Left lung (tissue), 10 donors: ENCODE measurements around the gene ESYT1. TPM values are rescaled to one million over a fixed set of nuclear protein-coding genes. Genes with fewer than 3 reads are reported as not detected.
A peak's percentile ranks its signal among the peaks of the same experiment; 100 is the strongest.

ENCODE experiments used
- ATAC-seq: fragments of 200-7000 bp; cut with Tn5 transposase; one replicate; pipeline ENCODE4 v1.9.1; 2020; ENCODE audit warnings: moderate library complexity
- DNase-seq, 4 donors: peaks; one replicate each; pipeline ENCODE4 v3.0.0-alpha.2; 2013 to 2020
- H3K27ac ChIP-seq, 2 donors: fragments of 200-600 bp; sonication (generic) in 1 of 2; one replicate each; pipeline versions ENCODE4 v1.5.0 to v1.8.0; 2020 to 2021
- H3K27me3 ChIP-seq, 2 donors: fragments of 200-600 bp; sonication (generic) in 1 of 2; one replicate each; pipeline versions ENCODE4 v1.5.0 to v1.8.0; 2020 to 2021
- H3K36me3 ChIP-seq, 2 donors: fragments of 200-600 bp; sonication (generic) in 1 of 2; one replicate each; pipeline versions ENCODE4 v1.5.0 to v1.8.0; 2020 to 2021
- H3K4me1 ChIP-seq, 2 donors: fragments of 200-600 bp; one replicate each; pipeline ENCODE4 v1.8.0; 2021
- H3K4me3 ChIP-seq, 2 donors: fragments of 200-600 bp; sonication (generic) in 1 of 2; one replicate each; pipeline versions ENCODE4 v1.5.0 to v1.8.0; 2020 to 2021; ENCODE audit warnings: mild to moderate bottlenecking in 1 of 2
- H3K9me3 ChIP-seq, 2 donors: fragments of 200-600 bp; sonication (generic) in 1 of 2; one replicate each; pipeline versions ENCODE4 v1.5.0 to v1.8.0; 2020 to 2021
- intact Hi-C, 2 donors: fragments of 100-400 bp; cut with DNase I; formaldehyde crosslinking; loops; one replicate each; pipeline versions ENCODE4 v1.11.2 to v1.14.2; 2022
- polyA plus RNA-seq, 6 donors: library from polyadenylated mRNA; unstranded; fragments of 120-200 nt; gene quantifications; one replicate each; pipeline ENCODE4 v1.2.1, GENCODE V29; 2013; ENCODE audit not compliant: insufficient read length in 6 of 6
- total RNA-seq, 2 donors: library from RNA; stranded (reverse); fragmentation: NEBNext Ultra II Directional; extraction: Animal tissue kit (Norgen Biotek cat#: 25700); gene quantifications; one replicate each; pipeline ENCODE4 v1.2.1, GENCODE V29; 2021
- TF ChIP-seq, protein P1 (sequence below), 2 donors: fragments of 200-600 bp; sonication (generic) in 1 of 2; IDR thresholded peaks; one replicate each; pipeline versions ENCODE4 v1.5.0 to v1.8.0; 2021; ENCODE audit warnings: antibody characterized with exemption in 2 of 2
- donor health status: DM: no; HTN: yes; CAD: no.
- donor health status: DM: no; HTN: no; CAD: no.

The ESYT1 gene
- total and polyA plus RNA-seq, 8 donors = 80.9 to 116 (median 91.9) TPM

DNA sequence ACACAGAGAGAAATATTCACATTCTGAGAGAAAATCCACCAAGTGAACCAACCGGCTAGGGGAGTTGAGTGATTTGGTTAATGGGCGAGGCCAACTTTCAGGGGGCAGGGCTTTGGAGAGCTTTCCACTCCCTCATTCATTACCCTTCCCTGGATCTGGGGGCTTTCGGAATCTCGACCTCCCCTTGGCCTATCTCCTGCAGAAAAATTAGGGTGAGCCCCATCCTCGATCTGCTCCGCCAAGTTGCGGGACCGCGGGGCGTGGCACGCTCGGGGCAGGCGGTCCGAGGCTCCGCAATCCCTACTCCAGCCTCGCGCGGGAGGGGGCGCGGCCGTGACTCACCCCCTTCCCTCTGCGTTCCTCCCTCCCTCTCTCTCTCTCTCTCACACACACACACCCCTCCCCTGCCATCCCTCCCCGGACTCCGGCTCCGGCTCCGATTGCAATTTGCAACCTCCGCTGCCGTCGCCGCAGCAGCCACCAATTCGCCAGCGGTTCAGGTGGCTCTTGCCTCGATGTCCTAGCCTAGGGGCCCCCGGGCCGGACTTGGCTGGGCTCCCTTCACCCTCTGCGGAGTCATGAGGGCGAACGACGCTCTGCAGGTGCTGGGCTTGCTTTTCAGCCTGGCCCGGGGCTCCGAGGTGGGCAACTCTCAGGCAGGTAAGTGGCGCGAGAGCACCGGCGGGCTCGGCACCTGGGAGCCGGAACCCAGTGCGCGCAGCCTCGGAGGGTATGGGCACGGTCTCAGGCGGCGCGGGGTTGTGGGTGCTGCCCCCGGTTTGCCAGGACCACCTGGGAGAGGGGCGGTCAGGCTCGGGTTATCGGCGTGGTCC, 48.1 kb upstream of the ESYT1 start, which contains the start of gene ERBB3:
ERBB3 (plus strand) TSS at position 443 of the 833 bp plus-strand sequence; CDS start at position 579, 136 bp downstream.
- peak; percentile 92 for ATAC-seq
- DNase-seq = peak; percentile 63 to 93 (median 84)
- peak within 1 kb of the TSS; percentile 82 to 85 for H3K27ac ChIP-seq
- TF ChIP-seq, protein P1, sequence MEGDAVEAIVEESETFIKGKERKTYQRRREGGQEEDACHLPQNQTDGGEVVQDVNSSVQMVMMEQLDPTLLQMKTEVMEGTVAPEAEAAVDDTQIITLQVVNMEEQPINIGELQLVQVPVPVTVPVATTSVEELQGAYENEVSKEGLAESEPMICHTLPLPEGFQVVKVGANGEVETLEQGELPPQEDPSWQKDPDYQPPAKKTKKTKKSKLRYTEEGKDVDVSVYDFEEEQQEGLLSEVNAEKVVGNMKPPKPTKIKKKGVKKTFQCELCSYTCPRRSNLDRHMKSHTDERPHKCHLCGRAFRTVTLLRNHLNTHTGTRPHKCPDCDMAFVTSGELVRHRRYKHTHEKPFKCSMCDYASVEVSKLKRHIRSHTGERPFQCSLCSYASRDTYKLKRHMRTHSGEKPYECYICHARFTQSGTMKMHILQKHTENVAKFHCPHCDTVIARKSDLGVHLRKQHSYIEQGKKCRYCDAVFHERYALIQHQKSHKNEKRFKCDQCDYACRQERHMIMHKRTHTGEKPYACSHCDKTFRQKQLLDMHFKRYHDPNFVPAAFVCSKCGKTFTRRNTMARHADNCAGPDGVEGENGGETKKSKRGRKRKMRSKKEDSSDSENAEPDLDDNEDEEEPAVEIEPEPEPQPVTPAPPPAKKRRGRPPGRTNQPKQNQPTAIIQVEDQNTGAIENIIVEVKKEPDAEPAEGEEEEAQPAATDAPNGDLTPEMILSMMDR (IDR thresholded peaks at IDR 0.05) = no peak
- no peaks in the 10 kb centered on the region for H3K9me3 ChIP-seq
- intact Hi-C loops = no loop called here
- H3K27me3 ChIP-seq = peaks cover 0 to 44% of the 10 kb centered on the region in 2 donors
- H3K36me3 ChIP-seq = no peaks in the 10 kb centered on the region
- H3K4me3 ChIP-seq = peak within 1 kb of the TSS; percentile 41 to 55
- peaks cover 0 to 25% of the 10 kb centered on the region in 2 donors for H3K4me1 ChIP-seq

DNA sequence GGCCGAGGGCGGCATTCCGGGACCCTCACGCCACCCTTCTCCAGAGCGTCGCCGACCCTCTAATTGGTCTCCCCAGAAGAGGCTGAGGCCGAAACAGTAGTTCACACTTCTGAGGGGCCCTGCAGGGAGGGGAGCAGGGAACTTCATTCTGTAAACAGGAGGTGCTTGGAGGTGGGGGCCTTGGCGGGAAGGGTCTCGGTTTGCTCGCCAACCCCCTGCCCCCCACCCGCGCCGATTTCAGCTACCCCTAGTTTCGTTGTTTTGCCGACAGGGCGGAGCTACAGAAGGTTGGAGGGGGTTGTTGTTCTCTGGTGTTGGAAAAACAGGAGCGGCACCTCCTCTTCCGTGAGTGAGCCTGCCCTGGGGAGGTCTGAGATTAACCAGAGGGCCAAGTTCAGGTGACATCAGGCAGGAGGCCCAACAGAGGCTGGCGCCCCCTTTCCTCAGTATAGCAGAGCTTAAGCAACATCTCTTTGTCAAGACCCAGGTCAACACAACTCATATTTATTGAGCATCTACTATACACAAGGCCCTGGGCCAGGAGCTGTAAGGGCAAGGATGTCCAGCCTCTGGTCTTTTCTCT, 47.4 kb upstream of the ESYT1 start:
- intact Hi-C loops = no loop called here
- Histone ChIP-seq H3K4me3 (peak overlapping the region; percentile 41 to 55), H3K27ac (peak overlapping the region; percentile 82 to 85), H3K9me3 (no peaks in the 10 kb centered on the region), H3K4me1 (peaks cover 0 to 25% of the 10 kb centered on the region in 2 donors), H3K36me3 (no peaks in the 10 kb centered on the region), H3K27me3 (peaks cover 0 to 44% of the 10 kb centered on the region in 2 donors)
- ATAC-seq = peak; percentile 55
- DNase-seq = peak in 1 of 4 donors; percentile 59
- TF ChIP-seq, protein P1 (IDR thresholded peaks at IDR 0.05) = no peak

DNA sequence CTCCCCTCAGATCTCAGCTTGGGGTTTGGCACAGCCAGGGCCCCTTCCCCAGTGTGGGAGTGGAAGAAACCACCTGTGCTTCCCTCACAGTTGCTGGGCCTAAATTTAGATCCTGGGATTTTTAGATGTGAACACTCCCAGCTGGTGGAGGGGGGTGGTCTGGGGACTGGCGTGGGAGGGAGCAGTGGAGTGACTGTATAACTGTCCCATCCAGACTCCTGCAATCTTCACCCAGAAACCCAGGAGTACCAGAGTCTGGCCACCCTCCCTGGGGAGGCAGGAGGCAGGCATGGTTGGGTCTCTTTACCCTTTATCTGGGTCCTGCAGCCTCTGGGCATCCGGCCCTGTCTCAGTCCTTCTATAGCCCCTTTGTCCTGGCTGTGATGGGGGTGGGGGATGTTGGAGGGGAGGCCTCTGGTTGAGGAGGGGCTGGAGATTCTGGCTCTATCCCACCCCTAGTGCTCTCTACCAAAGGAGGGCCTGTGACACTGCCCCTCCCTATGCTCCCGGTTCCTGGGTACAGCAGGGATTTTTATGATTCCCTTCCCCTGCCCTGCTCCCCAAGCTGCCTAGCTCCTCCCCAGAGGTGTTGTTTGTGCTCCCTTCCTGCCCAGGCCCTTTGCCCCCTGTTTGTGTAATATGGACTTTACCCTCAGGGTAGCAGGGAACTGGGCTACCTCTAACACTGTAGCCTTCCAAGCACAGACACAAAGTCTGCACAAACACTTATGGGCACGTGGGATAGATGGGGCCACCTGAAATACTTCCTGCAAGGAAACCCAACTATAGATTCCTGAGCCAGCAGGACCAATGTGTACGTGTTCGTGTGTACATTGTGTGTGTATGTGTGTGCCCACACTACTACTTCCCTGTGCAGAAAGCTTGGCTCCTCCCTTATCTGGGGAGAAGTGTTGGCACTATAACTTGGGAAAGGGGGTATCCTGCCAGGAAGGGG, 46.4 kb upstream of the ESYT1 start:
- no peak for DNase-seq
- intact Hi-C loops = no loop called here
- Histone ChIP-seq H3K4me3 (peak overlapping the region; percentile 41 to 55), H3K9me3 (no peaks in the 10 kb centered on the region), H3K36me3 (no peaks in the 10 kb centered on the region), H3K4me1 (peaks cover 4 to 26% of the 10 kb centered on the region in 2 donors), H3K27ac (peak overlapping the region; percentile 82 to 85), H3K27me3 (peaks cover 0 to 44% of the 10 kb centered on the region in 2 donors)
- ATAC-seq = no peak
- TF ChIP-seq, protein P1 (IDR thresholded peaks at IDR 0.05) = no peak

DNA sequence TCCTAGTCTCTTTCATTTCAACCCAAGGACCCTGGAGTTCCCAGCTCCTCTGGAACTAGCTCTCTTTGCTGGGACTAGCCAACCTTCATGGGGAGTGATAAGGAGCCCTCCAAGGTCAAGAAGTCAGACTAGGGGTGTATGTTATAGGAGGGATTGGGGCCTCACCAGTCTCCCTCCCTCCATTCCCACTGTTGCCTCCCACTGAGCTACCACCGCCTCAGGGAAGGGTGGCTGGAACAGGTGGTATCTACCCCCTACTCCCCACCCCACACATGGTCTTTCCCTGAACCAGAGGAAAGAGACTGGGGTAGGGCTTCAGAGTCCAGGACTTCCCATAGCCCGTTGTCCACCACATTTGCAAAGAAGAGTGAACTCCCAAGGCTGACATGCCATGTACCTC, 45.7 kb upstream of the ESYT1 start:
- intact Hi-C loops = no loop called here
- TF ChIP-seq, protein P1 (IDR thresholded peaks at IDR 0.05) = no peak
- peaks cover 0 to 44% of the 10 kb centered on the region in 2 donors for H3K27me3 ChIP-seq
- DNase-seq (no peak), ATAC-seq (no peak)
- H3K27ac ChIP-seq = no peak overlapping the region
- H3K9me3 ChIP-seq = no peaks in the 10 kb centered on the region
- H3K4me1 ChIP-seq = peaks cover 4 to 31% of the 10 kb centered on the region in 2 donors
- H3K36me3 ChIP-seq = no peaks in the 10 kb centered on the region
- H3K4me3 ChIP-seq = no peak overlapping the region
